Lung (tissue), 12 donors: ENCODE results near the gene MGAT3. TPM values are rescaled to one million over a fixed set of nuclear protein-coding genes. Genes with fewer than 3 reads are reported as not detected.
A peak's percentile ranks its signal among the peaks of the same experiment; 100 is the strongest.

ENCODE experiments used
- ATAC-seq: fragments of 200-7000 bp; cut with Tn5 transposase; one replicate; pipeline ENCODE4 v1.9.1; 2020; ENCODE audit warnings: moderate number of reproducible peaks; ENCODE audit not compliant: insufficient read depth, low FRiP score
- DNase-seq, 3 donors: peaks; one replicate each; pipeline ENCODE4 v3.0.0-alpha.2; 2013 to 2017
- H3K27ac ChIP-seq, 2 donors: one replicate each; pipeline ENCODE4 v1.5.1; 2013; ENCODE audit warnings: mild to moderate bottlenecking in 2 of 2, moderate library complexity in 2 of 2, control low read depth in 1 of 2, inconsistent platforms in 1 of 2, low read depth in 1 of 2, low read length in 1 of 2
- H3K27me3 ChIP-seq, 3 donors: one replicate each; pipeline ENCODE4 v1.5.1; 2013; ENCODE audit warnings: low read length in 2 of 3; ENCODE audit not compliant: control insufficient read depth in 3 of 3, insufficient read depth in 3 of 3
- H3K36me3 ChIP-seq, 4 donors: one replicate each; pipeline ENCODE4 v1.5.1; 2013; ENCODE audit warnings: low read length in 4 of 4, mild to moderate bottlenecking in 1 of 4, moderate library complexity in 1 of 4; ENCODE audit not compliant: control insufficient read depth in 4 of 4, insufficient read depth in 4 of 4
- H3K4me1 ChIP-seq, 5 donors: one replicate each; pipeline ENCODE4 v1.5.1; 2013; ENCODE audit warnings: low read length in 5 of 5, mild to moderate bottlenecking in 2 of 5, moderate library complexity in 1 of 5; ENCODE audit not compliant: control insufficient read depth in 5 of 5, insufficient read depth in 5 of 5
- H3K4me3 ChIP-seq: one replicate; pipeline ENCODE4 v1.5.1; 2013; ENCODE audit warnings: mild to moderate bottlenecking, control low read depth, moderate library complexity
- H3K9ac ChIP-seq, 2 donors: one replicate each; pipeline ENCODE4 v1.5.1; 2013; ENCODE audit warnings: low read length in 2 of 2, control low read depth in 1 of 2; ENCODE audit not compliant: insufficient read depth in 1 of 2
- H3K9me3 ChIP-seq, 4 donors: one replicate each; pipeline ENCODE4 v1.5.1; 2013; ENCODE audit warnings: low read length in 3 of 4, mild to moderate bottlenecking in 1 of 4, moderate library complexity in 1 of 4; ENCODE audit not compliant: control insufficient read depth in 4 of 4, insufficient read depth in 3 of 4
- WGBS, 2 donors: extraction: QIAGEN DNeasy Blood & Tissue Kit; methylation state at CpG; one replicate each; pipeline ENCODE4 v1.1.7; 2013; 5-methylcytosine and 5-hydroxymethylcytosine counted together
- polyA plus RNA-seq, 2 donors: library from polyadenylated mRNA; stranded (reverse); fragments of 200-250 nt; gene quantifications; one replicate each; pipeline ENCODE4 v1.2.1, GENCODE V29; 2013
- total RNA-seq, 2 donors: library from RNA; depleted of rRNA in 1 of 2; stranded (reverse); fragments of >200 nt in 1 of 2; gene quantifications; one replicate each; pipeline ENCODE4 v1.2.1, GENCODE V29; 2014 to 2021
- TF ChIP-seq, protein P1 (sequence below): IDR thresholded peaks from 2 replicates; pipeline ENCODE4 v1.5.1; 2012; ENCODE audit warnings: mild to moderate bottlenecking; ENCODE audit errors: control extremely low read depth, extremely low read depth
- donor health status: control.
- donor health status: control.
- donor health status: Bipolar disorder and iron deficiency.
- donor health status: healthy.
- donor health status: DM: yes; HTN: yes; CAD: no.

The MGAT3 gene
- total and polyA plus RNA-seq, 4 donors, result 5.6 to 19.4 (median 5.9) TPM

DNA sequence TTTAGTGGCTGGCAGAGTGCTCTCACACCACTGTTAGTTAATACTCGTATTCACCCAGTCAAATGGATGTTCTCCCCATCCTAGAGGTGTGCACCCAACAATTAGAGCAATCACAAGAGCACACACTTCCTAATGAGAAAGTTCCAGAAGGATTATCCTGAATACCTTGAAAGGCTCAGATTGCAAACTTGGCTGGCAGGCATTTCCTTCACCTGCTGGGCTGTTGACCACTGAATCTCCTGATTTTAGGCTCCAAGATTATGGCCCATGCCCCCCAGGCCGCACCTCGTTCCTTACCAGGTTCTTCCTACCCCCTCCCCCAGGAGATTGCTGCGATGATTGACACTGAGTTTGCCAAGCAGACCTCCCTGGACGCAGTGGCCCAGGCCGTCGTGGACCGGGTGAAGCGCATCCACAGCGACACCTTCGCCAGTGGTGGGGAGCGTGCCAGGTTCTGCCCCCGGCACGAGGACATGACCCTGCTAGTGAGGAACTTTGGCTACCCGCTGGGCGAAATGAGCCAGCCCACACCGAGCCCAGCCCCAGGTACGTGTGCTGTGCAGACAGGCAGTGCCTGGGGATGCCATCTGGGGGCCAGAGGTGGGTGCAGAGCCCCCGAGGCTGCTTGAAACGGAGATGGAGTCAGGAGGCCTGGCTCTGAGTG lies 30.3 kb upstream of the MGAT3 start:
- Histone ChIP-seq H3K27me3 (no peaks in the 10 kb centered on the region), H3K36me3 (peaks cover 12 to 47% (median 38%) of the 10 kb centered on the region in 4 donors), H3K27ac (no peak overlapping the region), H3K9me3 (no peaks in the 10 kb centered on the region), H3K4me3 (no peak overlapping the region), H3K9ac (no peak overlapping the region), H3K4me1 (peaks cover 0 to 9% (median 7%) of the 10 kb centered on the region in 5 donors)
- TF ChIP-seq, protein P1, sequence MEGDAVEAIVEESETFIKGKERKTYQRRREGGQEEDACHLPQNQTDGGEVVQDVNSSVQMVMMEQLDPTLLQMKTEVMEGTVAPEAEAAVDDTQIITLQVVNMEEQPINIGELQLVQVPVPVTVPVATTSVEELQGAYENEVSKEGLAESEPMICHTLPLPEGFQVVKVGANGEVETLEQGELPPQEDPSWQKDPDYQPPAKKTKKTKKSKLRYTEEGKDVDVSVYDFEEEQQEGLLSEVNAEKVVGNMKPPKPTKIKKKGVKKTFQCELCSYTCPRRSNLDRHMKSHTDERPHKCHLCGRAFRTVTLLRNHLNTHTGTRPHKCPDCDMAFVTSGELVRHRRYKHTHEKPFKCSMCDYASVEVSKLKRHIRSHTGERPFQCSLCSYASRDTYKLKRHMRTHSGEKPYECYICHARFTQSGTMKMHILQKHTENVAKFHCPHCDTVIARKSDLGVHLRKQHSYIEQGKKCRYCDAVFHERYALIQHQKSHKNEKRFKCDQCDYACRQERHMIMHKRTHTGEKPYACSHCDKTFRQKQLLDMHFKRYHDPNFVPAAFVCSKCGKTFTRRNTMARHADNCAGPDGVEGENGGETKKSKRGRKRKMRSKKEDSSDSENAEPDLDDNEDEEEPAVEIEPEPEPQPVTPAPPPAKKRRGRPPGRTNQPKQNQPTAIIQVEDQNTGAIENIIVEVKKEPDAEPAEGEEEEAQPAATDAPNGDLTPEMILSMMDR, result no peak
- no peak for DNase-seq
- 95 to 96% methylated on average over 20 of the region's 20 CpGs for WGBS, 2 donors
- ATAC-seq, result no peak

DNA sequence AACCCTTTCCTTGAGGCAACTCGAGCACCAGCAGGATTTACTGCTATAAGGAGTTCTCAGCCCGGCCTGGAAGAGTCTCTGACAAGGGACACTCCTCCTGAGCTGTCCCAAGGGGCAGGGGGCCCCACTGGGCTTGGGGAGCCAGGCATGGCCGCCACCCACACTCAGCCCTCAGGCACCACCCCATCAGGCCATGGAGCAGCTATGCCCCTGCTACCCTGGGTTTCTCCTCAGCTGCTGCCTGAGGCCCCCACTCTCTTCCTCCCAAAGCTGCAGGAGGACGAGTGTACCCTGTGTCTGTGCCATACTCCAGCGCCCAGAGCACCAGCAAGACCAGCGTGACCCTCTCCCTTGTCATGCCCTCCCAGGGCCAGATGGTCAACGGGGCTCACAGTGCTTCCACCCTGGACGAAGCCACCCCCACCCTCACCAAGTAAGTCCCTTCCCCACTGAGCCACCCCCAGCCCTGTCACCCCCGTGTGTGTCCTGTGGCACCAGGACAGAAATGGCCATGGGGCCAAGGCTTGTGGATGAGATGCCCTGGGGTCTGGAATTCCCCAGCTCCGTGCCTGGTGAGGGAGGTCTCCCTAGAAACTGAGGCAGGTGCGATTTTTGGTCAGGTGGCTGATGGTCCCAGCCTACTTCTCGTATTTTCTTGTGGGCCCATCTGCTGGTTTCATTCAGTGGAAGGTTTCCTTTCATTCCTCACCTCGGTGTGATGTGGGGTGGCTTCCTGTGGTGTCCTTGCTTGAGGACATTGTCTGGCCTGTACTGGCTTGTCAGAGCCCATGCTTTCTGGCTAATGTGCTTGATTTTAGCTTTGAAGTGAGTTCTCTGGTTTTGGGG lies 28.8 kb upstream of the MGAT3 start:
- H3K4me3 ChIP-seq, result no peak overlapping the region
- H3K27ac ChIP-seq, result no peak overlapping the region
- WGBS, 2 donors, result 88 to 92% methylated on average over 12 to 13 of the region's 13 CpGs
- no peaks in the 10 kb centered on the region for H3K27me3 ChIP-seq
- no peaks in the 10 kb centered on the region for H3K9me3 ChIP-seq
- DNase-seq, result no peak
- peaks cover 0 to 10% (median 8%) of the 10 kb centered on the region in 5 donors for H3K4me1 ChIP-seq
- peaks cover 8 to 49% (median 38%) of the 10 kb centered on the region in 4 donors for H3K36me3 ChIP-seq
- TF ChIP-seq, protein P1, result no peak
- ATAC-seq, result no peak
- H3K9ac ChIP-seq, result no peak overlapping the region

DNA sequence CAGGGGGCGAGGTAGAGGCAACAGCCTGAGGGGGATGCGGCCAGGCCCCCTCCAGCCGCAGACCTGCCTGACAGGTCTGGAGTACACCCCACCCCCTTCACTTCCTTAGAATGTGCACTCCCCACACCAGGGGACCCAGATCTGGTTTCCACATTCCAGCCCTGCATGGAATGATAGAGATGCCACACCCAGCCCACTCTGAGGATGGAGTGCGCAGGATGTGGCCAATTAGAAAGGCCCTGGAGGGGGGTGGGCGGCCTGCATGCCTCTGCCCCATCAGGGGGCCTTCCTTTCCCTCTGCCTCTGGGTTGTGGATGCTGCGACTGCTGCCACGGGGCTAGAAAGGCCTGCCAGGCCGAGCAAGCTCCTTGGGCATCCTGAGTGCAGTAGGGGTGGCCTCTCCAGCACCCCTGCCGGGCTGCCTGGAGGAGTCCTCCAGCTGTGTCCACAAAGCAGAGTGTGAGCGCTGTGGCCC lies 28.2 kb upstream of the MGAT3 start:
- ATAC-seq, result no peak
- no peaks in the 10 kb centered on the region for H3K9me3 ChIP-seq
- H3K4me1 ChIP-seq, result peaks cover 0 to 10% (median 8%) of the 10 kb centered on the region in 5 donors
- TF ChIP-seq, protein P1, result no peak
- WGBS, 2 donors, result 80 to 83% methylated on average over 10 of the region's 10 CpGs
- H3K4me3 ChIP-seq, result no peak overlapping the region
- no peaks in the 10 kb centered on the region for H3K27me3 ChIP-seq
- H3K36me3 ChIP-seq, result peaks cover 8 to 51% (median 38%) of the 10 kb centered on the region in 4 donors
- DNase-seq, result peak; percentile 28 to 51 (median 48)
- no peak overlapping the region for H3K27ac ChIP-seq
- H3K9ac ChIP-seq, result no peak overlapping the region
